ENCODE results near the gene CARMIL3. TPM values are rescaled to one million over a fixed set of nuclear protein-coding genes. Genes with fewer than 3 reads are reported as not detected.

The CARMIL3 gene
- total RNA-seq, 2 experiments from 2014 or later = 0.43 to 0.56 TPM

Other genes with a start within 250 kb of the CARMIL3 start
- 10 to 100 TPM; 18.0 to 21.4 TPM for gene DHRS4, start 98.2 kb upstream of the CARMIL3 start, total RNA-seq
- 10 to 100 TPM; 18.1 to 20.8 TPM for gene DHRS4L2, start 63.1 kb upstream of the CARMIL3 start, total RNA-seq
- not detected for gene CPNE6, start 19.6 kb downstream of the CARMIL3 start, total RNA-seq
- 100 to 1,000 TPM; 110 TPM for gene PCK2, start 42.3 kb downstream of the CARMIL3 start, total RNA-seq
- 10 to 100 TPM; 56.0 to 56.7 TPM for gene DCAF11, start 62.8 kb downstream of the CARMIL3 start, total RNA-seq
- gene NRL, start 62.9 kb downstream of the CARMIL3 start, total RNA-seq = 1 to 10 TPM; 1.8 to 2.6 TPM
- gene FITM1, start 78.7 kb downstream of the CARMIL3 start, total RNA-seq = under 1 TPM in 1 of 2 experiments, not detected in 1; 0.29 TPM
- gene PSME1, start 84.2 kb downstream of the CARMIL3 start, total RNA-seq = 100 to 1,000 TPM; 476 to 479 TPM
- 10 to 100 TPM; 39.1 to 40.1 TPM for gene EMC9, start 89.6 kb downstream of the CARMIL3 start, total RNA-seq
- 100 to 1,000 TPM; 541 to 558 TPM for gene PSME2, start 94.6 kb downstream of the CARMIL3 start, total RNA-seq
- 10 to 100 TPM; 82.2 to 86.5 TPM for gene RNF31, start 95.5 kb downstream of the CARMIL3 start, total RNA-seq
- gene IRF9, start 109.3 kb downstream of the CARMIL3 start, total RNA-seq = 100 to 1,000 TPM; 133 to 136 TPM
- 10 to 100 TPM; 28.9 to 29.2 TPM for gene REC8, start 120.1 kb downstream of the CARMIL3 start, total RNA-seq
- gene IPO4, start 136.8 kb downstream of the CARMIL3 start, total RNA-seq = 100 to 1,000 TPM; 152 to 161 TPM
- gene TM9SF1, start 143.4 kb downstream of the CARMIL3 start, total RNA-seq = 10 to 100 TPM; 20.7 to 22.5 TPM
- not detected for gene TSSK4, start 153.7 kb downstream of the CARMIL3 start, total RNA-seq
- 10 to 100 TPM; 54.4 to 58.9 TPM for gene CHMP4A, start 161.5 kb downstream of the CARMIL3 start, total RNA-seq
- gene MDP1, start 164.1 kb downstream of the CARMIL3 start, total RNA-seq = 10 to 100 TPM; 19.4 to 20.9 TPM
- gene NEDD8, start 180.4 kb downstream of the CARMIL3 start, total RNA-seq = 100 to 1,000 TPM; 194 to 201 TPM
- gene GMPR2, start 180.9 kb downstream of the CARMIL3 start, total RNA-seq = 10 to 100 TPM; 44.5 to 48.4 TPM
- gene TINF2, start 190.6 kb downstream of the CARMIL3 start, total RNA-seq = 10 to 100 TPM; 68.2 to 71.1 TPM
- gene TGM1, start 211.2 kb downstream of the CARMIL3 start, total RNA-seq = 1 to 10 TPM; 2.6 to 3.3 TPM
- 10 to 100 TPM; 34.5 to 36.1 TPM for gene RABGGTA, start 219.6 kb downstream of the CARMIL3 start, total RNA-seq
- 1 to 10 TPM; 7.4 to 8.6 TPM for gene DHRS1, start 247.8 kb downstream of the CARMIL3 start, total RNA-seq
- 10 to 100 TPM; 40.9 to 45.0 TPM for gene NOP9, start 247.8 kb downstream of the CARMIL3 start, total RNA-seq

All from activated naive CD8-positive, alpha-beta T cell treated with anti-CD3 and anti-CD28 coated beads for 36 hours (primary cell).